ENCODE measurements around the gene GRIK2. TPM values are rescaled to one million over a fixed set of nuclear protein-coding genes. Genes with fewer than 3 reads are reported as not detected.

The GRIK2 gene
- total and polyA plus RNA-seq, 7 donors = 0.03 to 2.9 (median 0.53) TPM; not detected in 1

DNA sequence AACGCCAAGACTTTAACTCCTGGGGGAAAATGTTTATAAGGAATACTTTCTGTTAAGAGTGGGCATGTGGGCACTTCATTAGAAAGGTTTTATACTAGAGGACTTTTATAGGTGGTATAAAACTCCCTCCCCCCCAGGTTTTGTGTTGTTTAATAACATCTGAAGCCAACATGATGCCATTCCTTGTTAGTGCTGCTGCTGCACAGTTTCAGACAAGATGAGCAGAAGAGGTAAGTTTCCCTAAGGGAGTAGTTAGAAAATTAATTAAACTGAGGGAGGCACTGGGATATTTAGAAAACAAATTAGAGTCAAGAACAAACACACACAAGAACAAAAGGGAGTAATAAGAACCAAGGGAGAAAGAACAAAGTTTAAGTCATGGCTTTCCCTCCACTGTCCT is 362.4 kb downstream of the GRIK2 start:
- no peak for TF ChIP-seq CTCF (IDR thresholded peaks at IDR 0.05)
- intact Hi-C loops (cut with DNase I) = no loop called here
- 90 to 93% (median 92%) methylated on average over 1 of the region's 1 CpG for WGBS, 3 donors
- Histone ChIP-seq H3K9me3 (no peaks in the 10 kb centered on the region), H3K27ac (no peak overlapping the region), H3K4me1 (no peaks in the 10 kb centered on the region), H3K27me3 (ENCODE audit: insufficient read depth in 3 of 3, low read length in 2 of 3) (peaks cover 0 to under 1% (median 0%) of the 10 kb centered on the region in 3 donors), H3K36me3 (ENCODE audit: insufficient read depth in 1 of 2, low read depth in 1 of 2) (no peaks in the 10 kb centered on the region), H3K4me3 (no peak overlapping the region)
- ATAC-seq (no peak), DNase-seq (no peak)

GRCh38 chr6:101758368-101758767 is 364.9 kb downstream of the GRIK2 start:
- WGBS, 3 donors = 30 to 49% (median 41%) methylated on average over 1 of the region's 1 CpG
- TF ChIP-seq CTCF (IDR thresholded peaks at IDR 0.05) = no peak
- intact Hi-C loops (cut with DNase I) = no loop called here

DNA sequence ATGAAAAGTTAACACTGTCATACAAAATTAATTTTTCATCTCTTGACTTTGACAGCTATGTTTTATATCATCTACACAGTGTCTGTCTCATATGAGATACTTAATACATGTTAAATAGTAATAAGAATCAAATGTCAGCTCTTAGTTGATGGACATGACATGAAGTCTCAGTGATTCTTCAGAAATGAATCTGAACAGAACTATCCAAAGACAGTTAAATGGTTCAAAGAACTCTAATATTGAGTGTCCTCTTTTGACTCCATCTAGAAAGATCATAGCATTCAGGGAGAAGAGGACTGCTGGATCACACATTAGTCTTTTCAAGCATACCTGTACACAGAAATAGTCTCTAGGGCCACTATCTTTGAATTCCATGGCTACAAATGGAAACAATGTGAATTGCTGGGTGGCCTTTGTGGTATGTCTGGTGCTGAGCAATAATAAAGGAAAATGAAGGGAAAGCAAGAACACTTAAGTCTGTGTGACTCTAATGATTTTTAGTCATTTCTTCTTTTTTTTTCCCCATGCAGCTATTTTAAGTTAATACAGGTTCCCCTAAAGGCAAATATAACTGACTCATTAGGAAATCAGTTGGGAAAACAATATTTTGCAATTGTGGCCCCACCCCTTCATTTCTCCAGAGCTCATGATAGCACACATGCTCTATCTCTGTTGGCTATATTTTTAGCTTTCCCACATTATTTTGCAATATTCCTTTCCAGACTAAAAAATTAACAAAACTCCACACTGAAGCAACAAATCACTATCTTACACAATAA is 367.5 kb downstream of the GRIK2 start:
- H3K4me3 ChIP-seq = no peak overlapping the region
- H3K4me1 ChIP-seq = no peaks in the 10 kb centered on the region
- no peaks in the 10 kb centered on the region for H3K36me3 ChIP-seq (ENCODE audit: insufficient read depth in 1 of 2, low read depth in 1 of 2)
- H3K9me3 ChIP-seq = no peaks in the 10 kb centered on the region
- TF ChIP-seq CTCF (IDR thresholded peaks at IDR 0.05) = no peak
- no peak overlapping the region for H3K27ac ChIP-seq
- ATAC-seq (no peak), DNase-seq (no peak)
- H3K27me3 ChIP-seq (ENCODE audit: insufficient read depth in 3 of 3, low read length in 2 of 3) = peaks cover 0 to 2% (median 0%) of the 10 kb centered on the region in 3 donors
- intact Hi-C loops (cut with DNase I) = no loop called here

More at GRCh38 chr6:101758368-101758767, 364.9 kb downstream of the GRIK2 start:
- Histone ChIP-seq H3K36me3 (ENCODE audit: insufficient read depth in 1 of 2, low read depth in 1 of 2) (no peaks in the 10 kb centered on the region), H3K27me3 (ENCODE audit: insufficient read depth in 3 of 3, low read length in 2 of 3) (peaks cover 0 to 2% (median 0%) of the 10 kb centered on the region in 3 donors), H3K4me3 (no peak overlapping the region), H3K9me3 (no peaks in the 10 kb centered on the region), H3K4me1 (no peaks in the 10 kb centered on the region), H3K27ac (no peak overlapping the region)
- no peak for ATAC-seq
- no peak for DNase-seq

DNA sequence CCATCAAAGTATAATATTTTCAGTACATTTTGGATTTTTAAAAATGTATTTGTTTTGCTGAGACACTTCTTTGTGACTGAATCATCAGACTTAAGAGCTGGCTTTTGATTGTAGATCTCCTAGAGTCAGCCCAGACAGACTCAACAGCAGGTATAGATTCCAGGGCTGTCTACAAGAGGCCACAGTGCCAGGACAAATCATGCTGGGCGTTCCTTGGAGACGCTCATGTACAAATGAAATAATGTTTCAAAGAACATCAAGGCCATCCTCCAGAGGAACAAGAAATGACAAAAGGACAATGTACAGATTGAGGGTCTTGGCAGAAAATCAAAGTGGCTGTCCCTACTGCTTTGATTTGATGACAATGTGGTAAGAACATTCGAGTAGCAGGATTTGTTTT is 369.3 kb downstream of the GRIK2 start:
- ATAC-seq = no peak
- Histone ChIP-seq H3K9me3 (no peaks in the 10 kb centered on the region), H3K27me3 (ENCODE audit: insufficient read depth in 3 of 3, low read length in 2 of 3) (peaks cover 0 to 2% (median 0%) of the 10 kb centered on the region in 3 donors), H3K27ac (no peak overlapping the region), H3K36me3 (ENCODE audit: insufficient read depth in 1 of 2, low read depth in 1 of 2) (no peaks in the 10 kb centered on the region), H3K4me1 (no peaks in the 10 kb centered on the region), H3K4me3 (no peak overlapping the region)
- TF ChIP-seq CTCF (IDR thresholded peaks at IDR 0.05) = no peak
- DNase-seq = no peak
- intact Hi-C loops (cut with DNase I) = no loop called here
- WGBS, 3 donors = 65 to 75% (median 72%) methylated on average over 3 of the region's 3 CpGs

DNA sequence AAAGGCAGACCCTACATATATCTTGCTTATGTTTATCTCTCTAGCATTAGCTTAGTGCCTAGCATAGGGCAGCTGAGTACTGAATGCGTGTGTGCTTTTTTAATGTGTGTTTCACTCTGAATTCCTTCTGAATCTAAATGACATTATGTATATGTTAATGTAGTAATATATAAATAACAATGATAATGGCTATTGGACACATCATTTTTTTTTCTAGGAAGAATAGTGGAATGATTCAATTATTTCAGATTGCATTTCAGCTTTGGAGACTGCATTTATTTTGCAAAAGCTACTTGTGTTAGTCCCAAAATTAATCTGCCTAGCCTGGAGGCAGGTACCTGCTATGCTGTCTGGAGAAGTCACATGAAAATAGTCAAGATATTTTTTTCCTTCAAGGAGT is 371.8 kb downstream of the GRIK2 start:
- no peak for ATAC-seq
- H3K36me3 ChIP-seq (ENCODE audit: insufficient read depth in 1 of 2, low read depth in 1 of 2) = no peaks in the 10 kb centered on the region
- TF ChIP-seq CTCF (IDR thresholded peaks at IDR 0.05) = no peak
- H3K4me1 ChIP-seq = no peaks in the 10 kb centered on the region
- intact Hi-C loops (cut with DNase I) = no loop called here
- no peak overlapping the region for H3K27ac ChIP-seq
- peaks cover 0 to 2% (median 0%) of the 10 kb centered on the region in 3 donors for H3K27me3 ChIP-seq (ENCODE audit: insufficient read depth in 3 of 3, low read length in 2 of 3)
- no peak overlapping the region for H3K4me3 ChIP-seq
- 77 to 90% (median 81%) methylated on average over 1 of the region's 1 CpG for WGBS, 3 donors
- H3K9me3 ChIP-seq = no peaks in the 10 kb centered on the region
- no peak for DNase-seq

Data from psoas muscle (tissue), 8 donors.